T-helper 1 cell treated with Interleukin-12 subunit alpha and Interleukin-12 subunit beta and Interleukin-4 antibody, amounts not matched to agents 30 μg/mL and 1 μg/mL, for 36 hours (primary cell): Measurements from ENCODE around the gene TLCD1.
"Not testable (repeated sequence)": the region's sequence is repeated elsewhere in the genome, so short reads cannot be mapped to it uniquely, and the experiment has no call there.

Source experiments
- H3K27ac Mint-ChIP-seq: one replicate; pipeline ENCODE4 v1.8.0; 2021; ENCODE audit warnings: mild to moderate bottlenecking, mixed read lengths
- H3K27me3 Mint-ChIP-seq: one replicate; pipeline ENCODE4 v1.8.0; 2021; ENCODE audit warnings: low read depth, mixed read lengths
- H3K36me3 Mint-ChIP-seq: one replicate; pipeline ENCODE4 v1.8.0; 2021; ENCODE audit warnings: low read depth, mixed read lengths
- H3K4me1 Mint-ChIP-seq: one replicate; pipeline ENCODE4 v1.8.0; 2021; ENCODE audit warnings: low read depth, mixed read lengths
- H3K4me3 Mint-ChIP-seq: one replicate; pipeline ENCODE4 v1.8.0; 2021; ENCODE audit warnings: mild to moderate bottlenecking, moderate library complexity, mixed read lengths
- H3K9me3 Mint-ChIP-seq: one replicate; pipeline ENCODE4 v1.8.0; 2021; ENCODE audit warnings: mixed read lengths

TLCD1 gene

DNA sequence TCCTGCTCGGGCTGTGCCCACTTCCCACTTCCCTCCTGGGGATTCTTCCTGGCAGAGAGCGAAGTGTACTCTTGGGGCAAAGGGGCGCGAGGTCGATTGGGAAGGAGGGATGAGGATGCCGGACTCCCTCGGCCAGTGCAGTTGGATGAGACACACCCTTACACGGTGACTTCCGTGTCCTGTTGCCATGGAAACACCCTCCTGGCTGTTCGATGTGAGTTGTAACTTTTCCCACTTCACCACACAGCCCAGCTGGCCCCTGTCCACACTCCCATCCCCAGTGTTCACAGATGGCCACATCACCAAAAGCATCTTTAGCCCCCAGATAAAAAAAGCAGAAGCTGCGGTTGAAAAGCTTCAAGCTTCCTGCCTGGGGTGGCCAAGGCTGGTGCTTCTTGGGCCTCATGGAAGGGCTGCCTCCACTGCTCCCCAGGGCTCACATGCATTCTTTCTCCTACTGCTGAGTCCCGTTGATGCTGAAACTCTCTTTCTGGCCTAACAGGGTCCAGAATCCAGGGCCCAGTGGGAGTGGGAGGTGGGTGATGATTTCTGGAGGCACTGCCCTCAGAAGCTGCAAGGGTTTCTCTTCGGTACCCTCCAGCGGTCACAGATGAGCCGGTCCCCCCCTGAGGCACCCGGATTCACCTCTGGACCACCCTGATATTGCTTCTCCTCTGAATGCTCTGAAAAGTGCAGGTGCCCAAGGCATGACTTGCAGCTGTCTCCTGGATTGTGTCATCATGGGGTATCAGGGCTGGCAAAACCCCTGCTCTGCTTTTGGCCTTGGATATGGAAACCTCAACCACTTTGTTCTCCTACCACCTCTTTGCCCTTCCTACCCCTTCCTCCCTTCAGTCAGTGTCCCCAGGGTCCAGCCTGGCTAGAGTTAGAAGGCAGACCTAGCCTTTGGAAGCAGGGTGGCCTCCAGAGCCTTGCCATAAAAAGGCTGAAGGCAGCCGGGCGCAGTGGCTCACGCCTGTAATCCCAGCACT, 15.6 kb upstream of the TLCD1 start:
- H3K27ac Mint-ChIP-seq: no peak overlapping the region
- H3K4me1 Mint-ChIP-seq: peaks cover 31% of the 10 kb centered on the region
- H3K4me3 Mint-ChIP-seq: no peak overlapping the region
- H3K36me3 Mint-ChIP-seq: peaks cover 8% of the 10 kb centered on the region
- H3K9me3 Mint-ChIP-seq: no peaks in the 10 kb centered on the region
- H3K27me3 Mint-ChIP-seq: no peaks in the 10 kb centered on the region

DNA sequence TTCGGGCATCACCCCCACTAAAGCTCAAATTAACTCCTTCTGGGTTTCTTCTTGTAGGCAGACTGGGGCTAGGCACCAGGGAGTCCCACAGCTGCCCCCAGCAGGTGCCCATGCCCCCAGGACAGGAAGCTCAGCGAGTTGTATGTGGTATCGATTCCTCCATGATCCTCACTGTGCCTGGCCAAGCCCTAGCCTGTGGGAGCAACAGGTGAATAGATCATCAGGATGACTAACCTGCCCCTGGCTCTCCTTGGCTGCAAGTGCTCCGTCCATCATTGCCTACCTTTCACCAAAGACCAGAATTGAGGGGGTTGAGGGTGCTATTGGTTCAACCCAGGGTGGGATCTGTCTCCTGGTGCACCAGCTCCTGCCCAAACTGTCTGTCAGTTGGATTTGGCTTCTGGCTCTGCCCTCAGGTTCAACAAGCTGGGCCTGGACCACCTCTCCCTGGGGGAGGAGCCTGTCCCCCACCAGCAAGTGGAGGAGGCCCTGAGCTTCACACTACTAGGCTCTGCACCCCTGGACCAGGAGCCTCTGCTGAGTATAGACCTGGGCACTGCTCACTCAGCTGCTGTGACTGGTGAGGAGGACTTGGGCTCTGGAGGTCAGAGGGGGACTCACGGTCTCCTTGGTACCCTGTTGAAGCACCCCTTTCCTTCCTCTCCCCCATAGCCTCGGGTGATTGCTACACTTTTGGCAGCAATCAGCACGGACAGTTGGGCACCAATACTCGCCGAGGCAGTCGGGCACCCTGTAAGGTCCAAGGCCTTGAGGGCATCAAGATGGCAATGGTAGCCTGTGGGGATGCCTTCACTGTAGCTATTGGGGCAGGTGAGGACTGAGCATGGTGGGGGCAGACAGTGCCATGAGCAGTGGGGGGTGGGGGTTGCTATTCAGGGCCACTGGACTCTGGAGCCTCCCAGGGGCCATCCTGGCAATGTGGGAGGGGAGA, 14.6 kb upstream of the TLCD1 start:
- no peaks in the 10 kb centered on the region for H3K27me3 Mint-ChIP-seq
- H3K4me1 Mint-ChIP-seq: peaks cover 26% of the 10 kb centered on the region
- no peaks in the 10 kb centered on the region for H3K9me3 Mint-ChIP-seq
- peaks cover 8% of the 10 kb centered on the region for H3K36me3 Mint-ChIP-seq
- no peak overlapping the region for H3K4me3 Mint-ChIP-seq
- H3K27ac Mint-ChIP-seq: no peak overlapping the region

DNA sequence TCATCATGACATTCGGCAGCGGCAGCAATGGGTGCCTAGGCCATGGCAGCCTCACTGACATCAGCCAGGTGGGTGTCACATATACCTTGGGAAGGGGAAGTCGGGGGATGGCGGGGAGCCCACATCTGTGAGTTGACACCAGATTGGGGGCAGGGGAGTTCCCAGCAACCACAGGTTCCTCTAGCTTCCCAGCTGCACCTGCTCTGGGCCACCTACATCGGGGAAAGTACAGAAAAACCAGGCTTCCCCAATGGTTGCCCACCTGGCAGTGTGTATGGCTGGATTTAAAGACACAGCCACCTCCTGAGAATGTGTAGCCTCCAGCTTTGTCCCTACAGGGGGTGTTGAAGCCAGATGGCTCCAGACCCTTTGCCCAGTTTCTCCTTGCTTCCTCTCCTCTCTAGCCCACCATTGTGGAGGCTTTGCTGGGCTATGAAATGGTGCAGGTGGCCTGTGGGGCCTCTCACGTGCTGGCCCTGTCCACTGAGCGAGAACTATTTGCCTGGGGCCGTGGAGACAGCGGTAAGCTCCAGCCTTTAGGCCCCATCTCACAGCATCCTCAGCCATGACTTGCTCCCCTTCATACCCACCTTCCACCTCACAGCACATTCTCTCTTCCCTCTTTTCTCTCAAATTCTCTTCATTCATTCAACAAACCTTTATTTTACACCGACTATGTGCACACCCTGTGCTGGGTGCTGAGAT, 12.8 kb upstream of the TLCD1 start:
- peak overlapping the region; percentile 86 for H3K27ac Mint-ChIP-seq
- peak overlapping the region; percentile 63 for H3K4me3 Mint-ChIP-seq
- peaks cover 26% of the 10 kb centered on the region for H3K4me1 Mint-ChIP-seq
- H3K9me3 Mint-ChIP-seq: no peaks in the 10 kb centered on the region
- peaks cover 8% of the 10 kb centered on the region for H3K36me3 Mint-ChIP-seq
- no peaks in the 10 kb centered on the region for H3K27me3 Mint-ChIP-seq

DNA sequence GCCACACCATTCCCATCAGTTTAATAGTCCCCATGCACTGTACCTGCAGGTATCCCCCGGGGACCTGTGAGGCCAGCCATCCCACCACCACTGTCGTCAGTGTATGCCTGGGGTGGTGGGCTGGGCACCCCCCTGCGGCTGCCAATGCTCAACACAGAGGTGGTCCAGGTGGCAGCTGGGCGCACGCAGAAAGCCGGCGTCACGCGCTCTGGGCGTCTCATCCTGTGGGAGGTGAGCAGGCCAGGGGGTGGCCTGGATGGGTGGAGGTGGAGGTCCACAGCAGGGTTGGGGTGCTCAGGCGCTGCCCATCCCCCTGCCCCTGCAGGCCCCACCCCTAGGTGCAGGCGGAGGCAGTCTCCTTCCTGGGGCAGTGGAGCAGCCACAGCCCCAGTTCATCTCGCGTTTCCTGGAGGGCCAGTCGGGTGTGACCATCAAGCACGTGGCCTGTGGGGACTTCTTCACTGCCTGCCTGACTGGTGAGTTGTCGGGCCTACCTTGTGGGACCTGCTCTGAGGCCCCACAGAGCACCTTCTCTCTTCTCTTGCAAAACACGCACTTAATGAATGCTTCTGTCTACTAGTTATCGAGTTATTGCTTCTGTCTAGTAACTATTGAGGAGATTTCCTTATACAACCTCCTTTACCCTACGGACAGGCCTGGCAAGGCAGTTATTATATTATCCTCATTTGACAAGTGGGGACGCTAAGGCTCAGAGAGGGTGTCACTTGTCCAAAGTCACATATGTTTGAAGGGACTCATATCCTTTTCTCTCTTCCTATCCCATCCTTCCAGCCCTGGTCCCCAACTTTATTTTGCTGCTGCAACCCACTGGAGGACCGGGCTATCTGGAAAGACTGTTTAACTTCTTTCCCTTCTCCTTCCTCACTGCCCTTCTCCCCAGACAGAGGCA, 12.0 kb upstream of the TLCD1 start:
- H3K27me3 Mint-ChIP-seq: no peaks in the 10 kb centered on the region
- H3K27ac Mint-ChIP-seq: peak overlapping the region; percentile 86
- H3K4me3 Mint-ChIP-seq: peak overlapping the region; percentile 63
- H3K36me3 Mint-ChIP-seq: peaks cover 8% of the 10 kb centered on the region
- no peaks in the 10 kb centered on the region for H3K9me3 Mint-ChIP-seq
- H3K4me1 Mint-ChIP-seq: peaks cover 24% of the 10 kb centered on the region

DNA sequence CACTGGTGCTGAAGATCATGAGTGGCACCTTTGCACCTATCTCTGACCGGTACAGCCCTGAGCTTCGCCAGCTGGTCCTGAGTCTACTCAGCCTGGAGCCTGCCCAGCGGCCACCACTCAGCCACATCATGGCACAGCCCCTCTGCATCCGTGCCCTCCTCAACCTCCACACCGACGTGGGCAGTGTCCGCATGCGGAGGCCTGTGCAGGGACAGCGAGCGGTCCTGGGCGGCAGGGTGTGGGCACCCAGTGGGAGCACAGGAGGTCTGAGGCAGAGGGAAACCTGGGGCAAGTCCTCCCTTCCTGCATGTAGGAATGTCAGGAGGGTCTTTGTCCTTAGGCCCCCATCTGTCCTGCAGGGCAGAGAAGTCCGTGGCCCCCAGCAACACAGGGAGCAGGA, 11.3 kb upstream of the TLCD1 start:
- peaks cover 23% of the 10 kb centered on the region for H3K4me1 Mint-ChIP-seq
- H3K27me3 Mint-ChIP-seq: no peaks in the 10 kb centered on the region
- H3K27ac Mint-ChIP-seq: no peak overlapping the region
- H3K36me3 Mint-ChIP-seq: peaks cover 8% of the 10 kb centered on the region
- H3K4me3 Mint-ChIP-seq: no peak overlapping the region
- no peaks in the 10 kb centered on the region for H3K9me3 Mint-ChIP-seq

DNA sequence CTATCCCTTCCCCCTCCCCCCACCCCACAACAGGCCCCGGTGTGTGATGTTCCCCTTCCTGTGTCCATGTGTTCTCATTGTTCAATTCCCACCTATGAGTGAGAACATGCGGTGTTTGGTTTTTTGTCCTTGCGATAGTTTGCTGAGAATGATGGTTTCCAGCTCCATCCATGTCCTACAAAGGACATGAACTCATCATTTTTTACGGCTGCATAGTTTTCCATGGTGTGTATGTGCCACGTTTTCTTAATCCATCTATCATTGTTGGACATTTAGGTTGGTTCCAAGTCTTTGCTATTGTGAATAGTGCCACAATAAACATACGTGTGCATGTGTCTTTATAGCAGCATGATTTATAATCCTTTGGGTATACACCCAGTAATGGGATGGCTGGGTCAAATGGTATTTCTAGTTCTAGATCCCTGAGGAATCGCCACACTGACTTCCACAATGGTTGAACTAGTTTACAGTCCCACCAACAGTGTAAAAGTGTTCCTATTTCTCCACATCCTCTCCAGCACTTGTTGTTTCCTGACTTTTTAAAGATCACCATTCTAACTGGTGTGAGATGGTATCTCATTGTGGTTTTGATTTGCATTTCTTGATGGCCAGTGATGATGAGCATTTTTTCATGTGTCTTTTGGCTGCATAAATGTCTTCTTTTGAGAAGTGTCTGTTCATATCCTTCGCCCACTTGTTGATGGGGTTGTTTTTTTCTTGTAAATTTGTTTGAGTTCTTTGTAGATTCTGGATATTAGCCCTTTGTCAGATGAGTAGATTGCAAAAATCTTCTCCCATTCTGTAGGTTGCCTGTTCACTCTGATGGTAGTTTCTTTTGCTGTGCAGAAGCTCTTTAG, 10.1 kb upstream of the TLCD1 start:
- not testable (repeated sequence) for H3K27me3 Mint-ChIP-seq, H3K4me3 Mint-ChIP-seq, H3K9me3 Mint-ChIP-seq, H3K27ac Mint-ChIP-seq, H3K36me3 Mint-ChIP-seq
- H3K4me1 Mint-ChIP-seq: peaks cover 21% of the 10 kb centered on the region

DNA sequence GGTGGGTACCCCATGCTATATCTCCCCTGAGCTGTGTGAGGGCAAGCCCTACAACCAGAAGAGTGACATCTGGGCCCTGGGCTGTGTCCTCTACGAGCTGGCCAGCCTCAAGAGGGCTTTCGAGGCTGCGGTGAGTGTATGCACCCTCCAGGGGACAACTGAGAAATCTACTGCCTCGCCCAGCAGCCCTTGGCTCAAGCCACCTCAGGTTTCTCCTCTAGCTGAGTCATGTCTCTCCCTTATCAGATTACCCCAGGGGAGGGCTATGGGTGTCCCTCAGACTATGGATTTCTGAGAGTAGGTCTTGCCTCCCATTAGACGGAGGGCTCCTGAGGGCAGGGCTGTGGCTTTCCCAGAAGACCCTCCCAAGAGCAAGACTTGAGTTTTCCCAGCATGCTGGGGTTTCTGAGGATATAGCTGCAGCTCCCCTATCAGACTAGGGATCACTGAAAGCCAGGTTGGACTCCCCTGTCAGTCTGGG, 9.2 kb upstream of the TLCD1 start:
- Mint-ChIP-seq H3K4me3 (no peak overlapping the region), H3K27ac (no peak overlapping the region), H3K36me3 (peaks cover 8% of the 10 kb centered on the region), H3K9me3 (no peaks in the 10 kb centered on the region), H3K4me1 (peaks cover 21% of the 10 kb centered on the region), H3K27me3 (no peaks in the 10 kb centered on the region)

DNA sequence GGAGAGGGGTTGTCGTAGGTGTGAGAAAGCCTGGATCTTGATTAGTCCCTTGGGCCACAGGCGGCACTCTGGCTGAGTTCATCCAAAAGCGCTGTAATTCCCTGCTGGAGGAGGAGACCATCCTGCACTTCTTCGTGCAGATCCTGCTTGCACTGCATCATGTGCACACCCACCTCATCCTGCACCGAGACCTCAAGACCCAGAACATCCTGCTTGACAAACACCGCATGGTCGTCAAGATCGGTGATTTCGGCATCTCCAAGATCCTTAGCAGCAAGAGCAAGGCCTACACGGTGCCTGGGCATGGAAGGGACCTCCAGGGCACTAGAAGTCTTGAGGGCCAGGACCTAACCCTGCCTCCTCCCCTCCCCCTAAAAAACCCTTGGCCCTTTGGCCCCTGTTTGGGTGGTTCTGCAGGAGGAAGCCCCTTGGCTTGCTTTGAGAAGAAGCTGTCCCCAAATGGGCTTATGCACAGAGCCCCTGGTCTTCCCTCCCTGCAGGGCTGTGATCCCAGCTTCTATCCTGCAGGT, 8.7 kb upstream of the TLCD1 start:
- Mint-ChIP-seq H3K36me3 (peaks cover 8% of the 10 kb centered on the region), H3K4me1 (peaks cover 22% of the 10 kb centered on the region), H3K4me3 (no peak overlapping the region), H3K27me3 (no peaks in the 10 kb centered on the region), H3K27ac (no peak overlapping the region), H3K9me3 (no peaks in the 10 kb centered on the region)

DNA sequence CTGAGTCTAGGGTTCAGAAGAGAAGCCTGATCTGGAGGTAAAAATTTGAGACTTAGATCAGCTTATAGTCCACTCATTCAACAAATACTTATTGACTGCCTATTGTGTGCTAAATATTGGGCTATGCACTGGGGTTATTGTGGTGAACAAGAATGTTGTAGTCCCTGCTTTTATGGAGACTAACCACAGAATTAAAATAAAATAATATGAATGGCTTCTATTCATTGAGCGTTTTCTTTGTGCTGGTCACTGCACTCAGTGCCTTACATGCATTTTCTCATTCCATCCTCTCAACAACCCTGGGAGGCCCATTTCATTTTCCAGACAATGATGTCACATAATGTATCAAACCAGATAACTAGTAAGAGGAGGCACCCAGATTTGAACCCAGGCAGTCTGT, 7.3 kb upstream of the TLCD1 start:
- H3K36me3 Mint-ChIP-seq: peaks cover 3% of the 10 kb centered on the region
- H3K27ac Mint-ChIP-seq: no peak overlapping the region

DNA sequence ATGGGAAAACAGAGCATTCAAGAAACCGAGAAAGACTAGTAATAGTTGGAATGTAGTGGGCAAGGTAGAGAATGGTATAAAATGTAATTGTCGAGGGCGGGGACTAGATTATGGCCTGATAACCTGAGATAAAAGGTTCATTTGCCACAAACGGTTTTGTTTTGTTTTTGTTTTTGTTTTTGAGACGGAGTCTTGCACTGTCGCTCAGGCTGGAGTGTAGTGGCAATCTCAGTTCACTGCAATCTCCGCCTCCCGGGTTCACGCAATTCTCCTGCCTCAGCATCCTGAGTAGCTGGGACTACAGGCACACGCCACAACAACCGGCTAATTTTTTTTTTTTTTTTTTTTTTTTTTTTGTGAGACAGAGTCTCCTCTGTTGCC, 3.9 kb upstream of the TLCD1 start:
- Mint-ChIP-seq H3K9me3 (no peaks in the 10 kb centered on the region), H3K4me3 (no peak overlapping the region), H3K36me3 (peaks cover 2% of the 10 kb centered on the region), H3K27ac (peak overlapping the region; percentile 2), H3K27me3 (no peaks in the 10 kb centered on the region), H3K4me1 (peaks cover 31% of the 10 kb centered on the region)

More for the DNA sequence above, 7.3 kb upstream of the TLCD1 start:
- no peaks in the 10 kb centered on the region for H3K27me3 Mint-ChIP-seq
- H3K9me3 Mint-ChIP-seq: no peaks in the 10 kb centered on the region
- H3K4me1 Mint-ChIP-seq: peaks cover 17% of the 10 kb centered on the region
- H3K4me3 Mint-ChIP-seq: no peak overlapping the region

DNA sequence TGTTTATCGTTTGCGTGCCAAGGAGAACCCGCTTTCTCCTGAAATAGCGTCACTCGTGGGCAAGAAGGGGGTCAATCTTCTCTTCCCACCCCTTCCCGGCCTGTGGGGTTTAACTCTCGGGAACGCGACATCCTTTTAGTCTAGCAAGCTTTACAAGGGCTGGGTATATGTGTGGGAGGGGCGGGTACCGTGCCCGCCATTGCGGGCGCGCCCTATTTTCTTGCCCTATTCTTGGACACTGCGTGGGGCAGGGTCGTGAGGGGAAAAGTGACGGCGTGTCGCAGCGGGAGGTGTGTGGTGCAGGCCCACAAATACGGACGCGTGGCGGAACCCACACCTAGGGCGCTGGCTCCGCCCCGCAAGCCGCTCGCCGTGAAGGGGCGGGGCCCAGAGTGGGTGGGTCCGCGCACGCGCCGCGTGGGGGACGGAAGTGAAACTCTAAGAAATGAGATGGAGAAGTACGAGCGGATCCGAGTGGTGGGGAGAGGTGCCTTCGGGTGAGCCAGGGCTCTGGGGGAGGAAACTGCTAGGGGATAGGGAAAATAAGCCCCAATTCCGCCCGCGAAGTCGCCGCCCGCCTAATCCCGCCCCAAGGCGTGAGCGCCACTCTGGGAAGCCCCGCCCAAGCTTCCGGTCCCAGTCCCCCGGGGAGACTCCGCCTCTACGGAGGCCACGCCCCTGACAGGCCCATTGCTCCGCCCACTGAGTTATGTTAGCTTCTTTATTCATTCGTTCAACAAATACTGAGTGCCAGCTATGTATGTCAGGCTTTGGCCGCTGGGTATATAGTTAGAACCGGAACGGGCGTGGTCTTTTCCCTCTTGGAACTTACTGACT, 2.5 kb upstream of the TLCD1 start, which contains the start of gene NEK8:
Gene NEK8, plus strand, starts transcription at position 425 of the 837 bp plus-strand sequence. Its CDS starts 26 bp downstream, at position 451.
- H3K27ac Mint-ChIP-seq: peak within 1 kb of the TSS; percentile 97
- H3K4me3 Mint-ChIP-seq: peak within 1 kb of the TSS; percentile 91
- no peaks in the 10 kb centered on the region for H3K9me3 Mint-ChIP-seq
- H3K27me3 Mint-ChIP-seq: no peaks in the 10 kb centered on the region
- H3K4me1 Mint-ChIP-seq: peaks cover 42% of the 10 kb centered on the region
- H3K36me3 Mint-ChIP-seq: peaks cover 16% of the 10 kb centered on the region
